GM12875 (cell line): Measurements from ENCODE around the gene DNMT3A.

Source experiments
- H3K4me3 ChIP-seq: one replicate; pipeline ENCODE4 v1.5.1; 2011; ENCODE audit warnings: low read depth, low read length, control low read depth
- CTCF ChIP-seq: IDR thresholded peaks from 2 replicates; pipeline ENCODE4 v1.5.1; 2011; ENCODE audit warnings: low read depth, mild to moderate bottlenecking, control low read depth, inconsistent platforms, low read length, moderate library complexity, borderline replicate concordance; ENCODE audit not compliant: insufficient read depth

DNMT3A gene

GRCh38 chr2:25328152-25329085 lies 13.3 kb downstream of the DNMT3A start:
- no peak overlapping the region for H3K4me3 ChIP-seq
- no peak for TF ChIP-seq CTCF

DNA sequence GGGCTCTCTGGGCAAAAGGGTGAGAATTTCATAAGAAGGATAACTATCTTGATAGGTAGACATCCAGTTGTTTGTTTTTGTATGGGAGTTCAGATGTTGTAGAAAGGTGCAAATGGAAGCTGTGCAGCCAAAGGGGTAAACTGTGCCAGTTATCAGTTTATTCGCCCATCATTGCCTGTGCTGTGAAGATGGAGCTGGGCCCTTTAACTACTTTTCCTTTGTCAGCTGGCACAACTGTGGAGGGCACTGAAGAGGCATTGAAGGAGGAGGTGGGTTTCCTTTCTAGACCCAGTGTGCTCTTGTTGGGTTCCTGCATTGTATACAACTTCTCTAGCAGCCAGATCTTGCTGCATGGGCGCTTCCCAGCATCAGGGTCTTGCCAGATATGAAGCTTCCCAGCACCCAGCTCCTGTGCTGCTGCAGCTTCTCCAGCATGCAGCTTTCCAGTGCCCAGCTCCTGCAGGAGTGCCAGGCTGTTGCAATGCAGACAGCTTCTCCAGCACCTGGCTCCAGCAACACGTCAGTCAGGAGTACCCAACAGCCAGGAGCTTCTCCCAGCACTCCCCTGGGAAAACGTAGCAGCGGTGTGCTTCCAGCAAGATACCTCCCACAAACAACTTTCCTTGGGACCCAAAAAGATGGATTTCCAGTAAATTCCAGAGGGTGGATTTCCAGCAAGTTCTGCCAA lies 15.3 kb downstream of the DNMT3A start:
- no peak for TF ChIP-seq CTCF
- H3K4me3 ChIP-seq = no peak overlapping the region

- no peak for TF ChIP-seq CTCF
- H3K4me3 ChIP-seq = no peak overlapping the region
Observed at GRCh38 chr2:25324905-25325592, 16.7 kb downstream of the DNMT3A start.

DNA sequence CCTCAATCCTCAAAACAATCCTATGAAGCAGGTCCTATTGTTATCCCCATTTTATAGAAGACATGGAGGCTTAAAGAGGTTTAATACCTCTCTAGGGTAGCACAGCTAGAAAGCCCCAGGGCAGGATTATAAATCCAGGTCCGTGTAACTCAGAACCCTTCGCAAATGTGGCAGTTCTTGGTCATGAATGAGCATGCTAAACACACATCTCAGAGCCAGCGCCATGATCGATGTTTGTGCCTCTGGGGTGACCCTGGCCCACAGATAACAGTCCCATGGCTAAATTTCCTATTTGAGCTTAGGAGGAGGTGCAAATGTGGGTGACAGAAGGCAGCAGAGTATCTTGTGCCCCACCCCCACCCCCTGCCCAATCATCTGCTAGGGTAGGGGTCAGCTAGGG lies 17.5 kb downstream of the DNMT3A start:
- no peak overlapping the region for H3K4me3 ChIP-seq
- no peak for TF ChIP-seq CTCF

- no peak for TF ChIP-seq CTCF
- H3K4me3 ChIP-seq = no peak overlapping the region
Observed at GRCh38 chr2:25323610-25324189, 18.0 kb downstream of the DNMT3A start.

- no peak for TF ChIP-seq CTCF
Observed at GRCh38 chr2:25323042-25323514, 18.6 kb downstream of the DNMT3A start.

More at GRCh38 chr2:25323042-25323514, 18.6 kb downstream of the DNMT3A start:
- no peak overlapping the region for H3K4me3 ChIP-seq
